GM20000 (cell line): Measurements from ENCODE around the gene ST7.

Source experiments
- DNase-seq: peaks from one replicate; pipeline ENCODE4 v3.0.0; 2012; ENCODE audit warnings: low spot score
- CTCF ChIP-seq: IDR thresholded peaks from 2 replicates; pipeline ENCODE4 v1.5.1; 2012; ENCODE audit warnings: mild to moderate bottlenecking, control low read depth; ENCODE audit errors: extremely low read depth, missing control alignments

ST7 gene

GRCh38 chr7:117012696-117013095 is 59.4 kb downstream of the ST7 start:
- no peak for DNase-seq
- TF ChIP-seq CTCF, result no peak

- no peak for TF ChIP-seq CTCF
- DNase-seq, result no peak
Observed at GRCh38 chr7:117014099-117014656, 60.9 kb downstream of the ST7 start.

- no peak for TF ChIP-seq CTCF
- DNase-seq, result peak; percentile 60
Observed at GRCh38 chr7:117014673-117015133, 61.4 kb downstream of the ST7 start.

DNA sequence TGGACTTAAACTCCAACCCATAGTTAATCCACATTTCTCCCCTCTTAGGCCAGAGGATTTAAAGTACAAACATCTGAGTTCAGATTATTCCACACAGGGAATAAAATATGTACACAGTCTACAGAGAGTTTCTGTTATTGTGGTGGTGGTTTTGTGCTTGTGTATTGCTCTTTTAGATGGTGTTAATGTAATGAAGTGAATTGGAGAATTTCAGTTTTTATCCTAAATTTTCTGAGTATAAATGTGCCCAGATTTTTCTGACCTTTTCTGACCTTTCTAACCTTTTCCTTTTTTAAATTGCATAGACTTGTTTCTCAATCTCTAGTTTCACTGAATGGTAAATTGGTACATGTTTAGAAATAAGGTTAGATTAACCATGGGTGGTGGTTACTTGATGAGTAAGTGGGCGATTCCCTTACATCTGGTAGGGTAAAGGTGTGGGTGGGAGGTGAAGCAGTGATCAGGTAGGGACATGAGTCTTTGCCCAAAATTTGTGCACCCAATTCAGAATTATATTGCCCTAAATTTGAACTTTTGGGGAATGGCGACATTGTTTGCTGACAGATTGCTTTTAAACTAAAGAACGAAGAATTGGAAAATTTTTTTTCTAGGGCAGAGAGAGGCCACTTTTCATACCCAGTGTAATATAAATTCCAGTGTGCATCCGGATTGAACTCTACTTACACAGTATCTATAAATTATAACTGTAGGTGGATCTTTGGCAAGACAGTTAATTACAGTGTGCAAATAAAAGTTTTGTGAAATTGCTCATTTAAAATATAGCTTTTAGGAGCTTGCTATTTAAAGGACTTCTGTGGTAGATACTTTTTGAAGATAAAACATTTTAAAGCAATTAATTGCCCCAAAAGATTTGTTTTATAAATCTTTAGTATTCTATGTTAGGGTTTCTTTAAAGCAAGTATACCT is 62.2 kb downstream of the ST7 start:
- TF ChIP-seq CTCF, result no peak
- DNase-seq, result no peak

DNA sequence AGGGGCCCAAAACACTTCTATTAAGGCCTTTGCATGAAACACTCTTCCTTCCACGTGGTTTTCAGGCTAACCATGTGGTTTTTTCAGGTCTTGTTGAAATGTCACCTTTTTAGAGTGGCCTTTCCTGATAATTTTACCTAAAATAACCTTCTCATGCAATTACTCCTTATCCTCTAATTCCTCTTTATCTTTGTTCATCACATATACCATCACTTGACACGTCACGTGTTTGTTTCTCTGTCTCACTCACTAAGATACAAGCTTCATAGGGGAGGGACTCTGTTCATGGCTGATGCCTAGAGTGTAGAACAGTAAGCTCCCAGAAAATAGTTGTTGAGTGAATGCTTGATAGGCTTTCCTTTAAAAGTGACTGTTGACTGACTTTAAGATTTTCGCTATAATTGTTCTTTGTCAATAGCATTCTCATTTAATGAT is 63.7 kb downstream of the ST7 start:
- no peak for TF ChIP-seq CTCF
- no peak for DNase-seq

DNA sequence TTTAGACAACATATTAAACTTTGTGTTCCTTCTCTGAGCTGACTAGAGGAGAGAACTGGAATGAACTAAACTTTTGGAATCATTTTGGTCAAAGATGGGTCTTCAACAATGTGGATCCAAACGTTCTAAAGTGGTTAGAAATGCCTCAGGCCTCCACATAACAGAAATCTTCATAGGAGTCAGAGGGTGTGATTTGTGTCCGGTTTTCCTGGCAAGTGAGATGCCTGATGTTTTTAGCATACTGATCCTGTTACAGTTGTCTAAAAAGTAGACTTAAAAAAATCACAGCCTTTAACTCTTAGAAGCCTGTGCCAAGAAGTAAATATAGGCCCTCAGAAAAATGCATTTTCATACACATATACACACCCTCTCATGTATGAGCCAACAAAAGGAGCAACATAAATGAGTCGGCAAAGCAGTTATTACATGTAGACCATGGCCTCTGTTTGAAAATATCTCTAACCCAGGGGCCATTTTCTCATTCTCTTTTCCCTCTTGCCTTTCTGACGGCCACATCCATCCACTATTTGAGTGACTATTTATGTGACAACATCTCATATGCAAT is 64.5 kb downstream of the ST7 start:
- TF ChIP-seq CTCF, result no peak
- DNase-seq, result no peak

DNA sequence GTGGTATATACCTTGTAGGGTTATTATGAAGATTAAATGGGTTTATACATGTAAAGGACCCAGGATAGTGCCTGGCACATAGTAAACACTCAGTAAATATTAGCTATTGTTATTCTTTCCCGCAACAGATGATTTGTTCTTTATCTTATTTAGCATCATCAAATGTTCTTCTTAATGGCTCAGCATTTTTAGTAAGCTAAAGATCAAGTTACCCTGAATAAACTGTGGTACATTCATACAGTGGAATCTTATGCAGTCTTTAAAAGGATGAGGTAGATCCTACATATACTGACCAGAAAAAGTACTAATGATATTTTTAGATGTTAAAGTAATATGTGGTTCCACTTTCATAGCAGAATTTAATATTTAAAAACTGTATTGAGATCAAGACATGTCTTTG is 65.4 kb downstream of the ST7 start:
- DNase-seq, result no peak
- no peak for TF ChIP-seq CTCF
